A549 (cell line): ENCODE results near the gene RNF213. TPM values are rescaled to one million over a fixed set of nuclear protein-coding genes. Genes with fewer than 3 reads are reported as not detected.

ENCODE experiments used
- ATAC-seq, 2 experiments: fragments of 200-7000 bp in 1 of 2; fragments of >200 bp in 1 of 2; cut with Nextera tagmentation in 1 of 2; cut with Tn5 transposase in 1 of 2; 3 replicates each; pipeline versions ENCODE4 v1.8.0 to v1.9.1; 2018 to 2020; ENCODE audit warnings: mild to moderate bottlenecking in 1 of 2, moderate library complexity in 1 of 2
- CTCF ChIA-PET: fragments of 300-600 bp; sonication (Branson Sonifier 250); formaldehyde crosslinking; extraction: SDS; loops from one replicate; lab custom pipeline; 2021; ENCODE audit warnings: antibody characterized with exemption, inconsistent platforms; lab: Yijun Ruan, JAX
- POLR2A ChIA-PET: fragments of 350-600 bp; formaldehyde crosslinking; extraction: SDS; loops from one replicate; lab custom pipeline; 2021; ENCODE audit warnings: antibody characterized with exemption, inconsistent platforms; lab: Yijun Ruan, JAX
- DNase-seq, 2 experiments: peaks; one replicate each; pipeline versions ENCODE4 v3.0.0 to v3.0.0-alpha.2; 2011 to 2016; ENCODE audit warnings: low read depth in 1 of 2, low spot score in 1 of 2
- FAIRE-seq: peaks from 2 replicates; lab custom pipeline; 2011; peaks lifted over from hg19 to GRCh38; lab: Jason Lieb, UNC
- H3K27ac ChIP-seq, 2 experiments: fragments of >200 bp; sonication (Bioruptor Twin); formaldehyde crosslinking; 3 replicates each; pipeline ENCODE4 v1.5.1; 2016 to 2017
- H3K4me1 ChIP-seq: fragments of >200 bp; sonication (Bioruptor Twin); formaldehyde crosslinking; 3 replicates; pipeline ENCODE4 v1.6.1; 2016
- H3K4me2 ChIP-seq: fragments of >200 bp; sonication (Bioruptor Twin); formaldehyde crosslinking; 3 replicates; pipeline ENCODE4 v1.6.1; 2016
- H3K4me3 ChIP-seq: fragments of >200 bp; sonication (Bioruptor Twin); formaldehyde crosslinking; 3 replicates; pipeline ENCODE4 v1.5.1; 2016
- H3K9me3 ChIP-seq: fragments of >200 bp; sonication (Bioruptor Twin); formaldehyde crosslinking; 3 replicates; pipeline ENCODE4 v1.6.1; 2016
- CBX2 ChIP-seq: fragments of 200-600 bp; sonication (generic); IDR thresholded peaks from 2 replicates; pipeline ENCODE4 v1.6.1; 2016; ENCODE audit warnings: low read depth, mild to moderate bottlenecking, borderline replicate concordance
- CEBPB ChIP-seq, 2 experiments: fragments of >200 bp in 1 of 2; sonication (Bioruptor Twin) in 1 of 2; formaldehyde crosslinking in 1 of 2; IDR thresholded peaks; 2 replicates each; pipeline ENCODE4 v1.6.1; 2012 to 2016
- EHMT2 ChIP-seq: fragments of 200-600 bp; sonication (generic); IDR thresholded peaks from 2 replicates; pipeline ENCODE4 v1.6.1; 2016; ENCODE audit warnings: antibody characterized with exemption, low read depth, mild to moderate bottlenecking, moderate library complexity
- ELK1 ChIP-seq: fragments of 150-350 bp; IDR thresholded peaks from 2 replicates; pipeline ENCODE4 v1.6.1; 2014; ENCODE audit warnings: low read depth, mild to moderate bottlenecking, low read length
- GATA3 ChIP-seq: IDR thresholded peaks from 2 replicates; pipeline ENCODE4 v1.6.1; 2012; ENCODE audit warnings: borderline replicate concordance
- HEYL ChIP-seq: fragments of 250-450 bp; sonication (Bioruptor Pico); IDR thresholded peaks from 2 replicates; pipeline ENCODE4 v1.8.0; 2021; ENCODE audit warnings: mild to moderate bottlenecking, moderate library complexity
- HMGXB4 ChIP-seq: fragments of 250-450 bp; sonication (Bioruptor Pico); IDR thresholded peaks from 2 replicates; pipeline ENCODE4 v1.5.0; 2021; ENCODE audit warnings: mild to moderate bottlenecking, moderate library complexity, borderline replicate concordance
- KDM1A ChIP-seq: fragments of 200-600 bp; sonication (generic); IDR thresholded peaks from 2 replicates; pipeline ENCODE4 v1.6.1; 2016; ENCODE audit warnings: low read depth, mild to moderate bottlenecking
- MAFK ChIP-seq: fragments of 450-650 bp; IDR thresholded peaks from 2 replicates; pipeline ENCODE4 v1.6.1; 2014; ENCODE audit not compliant: partially characterized antibody
- NFE2L2 ChIP-seq: fragments of 150-350 bp; conservative IDR thresholded peaks from 2 replicates; pipeline ENCODE4 v1.6.1; 2014; ENCODE audit warnings: low read length
- PHF8 ChIP-seq: fragments of 200-600 bp; sonication (generic); IDR thresholded peaks from 2 replicates; pipeline ENCODE4 v1.6.1; 2016; ENCODE audit warnings: low read depth, mild to moderate bottlenecking, antibody characterized with exemption, moderate library complexity, borderline replicate concordance
- POLR2A ChIP-seq: IDR thresholded peaks from 2 replicates; pipeline ENCODE4 v1.6.1; 2012; ENCODE audit warnings: mild to moderate bottlenecking, low read length
- RAD21 ChIP-seq, 2 experiments: fragments of >200 bp in 1 of 2; sonication (Bioruptor Twin) in 1 of 2; formaldehyde crosslinking in 1 of 2; IDR thresholded peaks in 1 of 2; conservative IDR thresholded peaks in 1 of 2; 2 replicates in 1 of 2; 3 replicates in 1 of 2; pipeline ENCODE4 v1.6.1; 2012 to 2018; ENCODE audit warnings: inconsistent platforms in 1 of 2
- RARB ChIP-seq: fragments of 250-450 bp; sonication (Bioruptor Pico); IDR thresholded peaks from 2 replicates; pipeline ENCODE4 v1.8.0; 2021; ENCODE audit warnings: mild to moderate bottlenecking, moderate library complexity
- RCOR1 ChIP-seq: fragments of 150-350 bp; IDR thresholded peaks from 2 replicates; pipeline ENCODE4 v1.6.1; 2014; ENCODE audit warnings: antibody characterized with exemption, low read length, low read depth
- RNF2 ChIP-seq: fragments of 200-600 bp; sonication (generic); IDR thresholded peaks from 2 replicates; pipeline ENCODE4 v1.6.1; 2016; ENCODE audit warnings: low read depth, mild to moderate bottlenecking, antibody characterized with exemption, moderate library complexity, borderline replicate concordance
- SMC3 ChIP-seq: fragments of >200 bp; sonication (Bioruptor Twin); formaldehyde crosslinking; IDR thresholded peaks from 3 replicates; pipeline ENCODE4 v1.6.1; 2018; ENCODE audit warnings: inconsistent platforms
- TFCP2L1 ChIP-seq: fragments of 250-450 bp; sonication (Bioruptor Pico); IDR thresholded peaks from 2 replicates; pipeline ENCODE4 v1.5.0; 2021; ENCODE audit warnings: mild to moderate bottlenecking
- TP53 ChIP-seq: fragments of 250-450 bp; sonication (Bioruptor Pico); IDR thresholded peaks from 2 replicates; pipeline ENCODE4 v1.5.0; 2021; ENCODE audit warnings: mild to moderate bottlenecking, moderate library complexity
- ZC3H11A ChIP-seq: fragments of 450-650 bp; IDR thresholded peaks from 2 replicates; pipeline ENCODE4 v1.6.1; 2014; ENCODE audit warnings: antibody characterized with exemption, mild to moderate bottlenecking
- WGBS: methylation state at CpG from one replicate; pipeline ENCODE4 v1.1.6; 2017; ENCODE audit errors: missing lambda C conversion rate; 5-methylcytosine and 5-hydroxymethylcytosine counted together
- polyA plus RNA-seq, 4 experiments: library from polyadenylated mRNA; depleted of rRNA in 3 of 4; stranded (reverse); fragments of >200 nt; fragmentation: RNase III in 1 of 4; extraction: RNeasy Plus Mini Kit Qiagen cat#74134 plus additional on column Dnase treatment in 1 of 4; gene quantifications; 2 replicates in 3 of 4; 3 replicates in 1 of 4; pipeline ENCODE4 v1.2.3, GENCODE V29; 2011 to 2017
- TF ChIP-seq, protein P1 (sequence below): IDR thresholded peaks from 2 replicates; pipeline ENCODE4 v1.6.1; 2012
- TF ChIP-seq, protein P2 (sequence below): fragments of >200 bp; sonication (Bioruptor Twin); formaldehyde crosslinking; IDR thresholded peaks from 3 replicates; pipeline ENCODE4 v1.6.1; 2016
- TF ChIP-seq, protein P3 (sequence below): fragments of 200-600 bp; sonication (generic); IDR thresholded peaks from 2 replicates; pipeline ENCODE4 v1.6.1; 2016; ENCODE audit warnings: antibody characterized with exemption, mild to moderate bottlenecking, moderate library complexity
- TF ChIP-seq, protein P4 (sequence below): fragments of 450-650 bp; IDR thresholded peaks from 2 replicates; pipeline ENCODE4 v1.6.1; 2014; ENCODE audit warnings: antibody characterized with exemption

Gene RNF213
- polyA plus RNA-seq, 2 of the 4 experiments (the other 2 are of a cell fraction), result 59.1 to 127 TPM

- ATAC-seq, result no peak
- no peak for FAIRE-seq
- POLR2A ChIA-PET, result no interaction called here
- H3K9me3 ChIP-seq, result no peaks in the 10 kb centered on the region
- CTCF ChIA-PET, result interaction anchor here (0.6 to 4.0 kb wide), 6 partner anchors 12 to 372 kb away, joined by 3 to 24 read pairs (median 3); partner anchors contain the start of gene GAA
- H3K4me1 ChIP-seq, result no peaks in the 10 kb centered on the region
- H3K27ac ChIP-seq, result no peak overlapping the region
- H3K4me3 ChIP-seq, result no peak overlapping the region
- 87% methylated on average over 22 of the region's 22 CpGs for WGBS
- no peak for DNase-seq
- TF ChIP-seq, protein P1, sequence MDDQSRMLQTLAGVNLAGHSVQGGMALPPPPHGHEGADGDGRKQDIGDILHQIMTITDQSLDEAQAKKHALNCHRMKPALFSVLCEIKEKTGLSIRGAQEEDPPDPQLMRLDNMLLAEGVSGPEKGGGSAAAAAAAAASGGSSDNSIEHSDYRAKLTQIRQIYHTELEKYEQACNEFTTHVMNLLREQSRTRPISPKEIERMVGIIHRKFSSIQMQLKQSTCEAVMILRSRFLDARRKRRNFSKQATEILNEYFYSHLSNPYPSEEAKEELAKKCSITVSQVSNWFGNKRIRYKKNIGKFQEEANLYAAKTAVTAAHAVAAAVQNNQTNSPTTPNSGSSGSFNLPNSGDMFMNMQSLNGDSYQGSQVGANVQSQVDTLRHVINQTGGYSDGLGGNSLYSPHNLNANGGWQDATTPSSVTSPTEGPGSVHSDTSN, result no peak
- TF ChIP-seq POLR2A, result 0 out of 2 replicates have a peak, but pooled peaks have one; percentile 19
- no peak overlapping the region for H3K4me2 ChIP-seq
Measured at GRCh38 chr17:80212109-80212508, 48.5 kb upstream of the RNF213 start.

- DNase-seq (no peak), ATAC-seq (no peak), FAIRE-seq (no peak)
- Histone ChIP-seq H3K27ac (no peak overlapping the region), H3K4me2 (no peak overlapping the region), H3K4me3 (no peak overlapping the region), H3K4me1 (no peaks in the 10 kb centered on the region), H3K9me3 (no peaks in the 10 kb centered on the region)
- WGBS, result 92% methylated on average over 12 of the region's 12 CpGs
- CTCF ChIA-PET, result interaction anchor here (0.7 to 4.0 kb wide), 5 partner anchors 11 to 131 kb away, joined by 3 to 24 read pairs (median 3); partner anchors contain the start of gene GAA
- TF ChIP-seq ELK1 (no peak), CBX2 (no peak), HEYL (no peak), CEBPB (IDR thresholded peaks at IDR 0.05) (no peak), KDM1A (no peak), HMGXB4 (CRISPR knock-in tag) (no peak), PHF8 (no peak), TP53 (CRISPR knock-in tag) (no peak), RAD21 (conservative IDR thresholded peaks at IDR 0.05 in 1 of 2, IDR thresholded peaks at IDR 0.05 in 1 of 2) (no peak), ZC3H11A (no peak), NFE2L2 (no peak), RNF2 (no peak)
- TF ChIP-seq, protein P2, sequence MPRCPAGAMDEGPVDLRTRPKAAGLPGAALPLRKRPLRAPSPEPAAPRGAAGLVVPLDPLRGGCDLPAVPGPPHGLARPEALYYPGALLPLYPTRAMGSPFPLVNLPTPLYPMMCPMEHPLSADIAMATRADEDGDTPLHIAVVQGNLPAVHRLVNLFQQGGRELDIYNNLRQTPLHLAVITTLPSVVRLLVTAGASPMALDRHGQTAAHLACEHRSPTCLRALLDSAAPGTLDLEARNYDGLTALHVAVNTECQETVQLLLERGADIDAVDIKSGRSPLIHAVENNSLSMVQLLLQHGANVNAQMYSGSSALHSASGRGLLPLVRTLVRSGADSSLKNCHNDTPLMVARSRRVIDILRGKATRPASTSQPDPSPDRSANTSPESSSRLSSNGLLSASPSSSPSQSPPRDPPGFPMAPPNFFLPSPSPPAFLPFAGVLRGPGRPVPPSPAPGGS, result no peak
- POLR2A ChIA-PET, result no interaction called here
Measured at GRCh38 chr17:80212511-80212910, 48.1 kb upstream of the RNF213 start.

DNA sequence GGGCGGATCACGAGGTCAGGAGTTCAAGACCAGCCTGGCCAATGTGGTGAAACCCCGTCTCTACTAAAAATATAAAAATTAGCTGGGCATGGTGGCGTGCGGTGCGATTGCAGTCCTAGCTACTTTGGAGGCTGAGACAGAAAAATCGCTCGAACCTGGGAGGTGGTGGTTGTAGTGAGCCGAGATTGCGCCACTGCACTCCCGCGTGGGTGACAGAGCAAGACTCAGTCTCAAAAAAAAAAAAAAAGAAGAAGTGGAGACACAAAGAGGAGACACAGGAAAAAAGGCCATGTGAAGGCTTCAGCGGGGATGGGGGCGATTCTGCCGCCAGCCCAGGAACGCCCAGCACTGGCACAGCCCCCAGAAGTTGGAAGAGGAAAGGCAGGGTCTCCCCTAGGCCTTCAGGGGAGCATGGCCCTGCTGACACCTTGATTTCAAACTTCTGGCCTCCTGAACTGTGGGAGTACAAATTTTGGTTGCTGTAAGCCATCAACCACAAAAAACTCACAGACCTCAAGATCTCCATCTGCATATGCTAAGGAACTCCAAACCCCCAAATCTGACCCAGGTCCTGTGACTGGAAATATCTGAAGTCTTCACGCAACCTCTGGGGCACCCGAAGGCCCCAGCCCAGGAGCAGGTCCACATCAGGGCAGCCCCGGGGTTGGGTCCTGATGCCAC, 47.5 kb upstream of the RNF213 start:
- no peak overlapping the region for H3K4me3 ChIP-seq
- POLR2A ChIA-PET, result no interaction called here
- 94% methylated on average over 19 of the region's 19 CpGs for WGBS
- no peaks in the 10 kb centered on the region for H3K4me1 ChIP-seq
- H3K4me2 ChIP-seq, result no peak overlapping the region
- no peak for ATAC-seq
- no peaks in the 10 kb centered on the region for H3K9me3 ChIP-seq
- H3K27ac ChIP-seq, result no peak overlapping the region
- FAIRE-seq, result no peak
- DNase-seq, result no peak
- CTCF ChIA-PET, result no interaction called here
- TF ChIP-seq MAFK, result no peak
- TF ChIP-seq, protein P3, sequence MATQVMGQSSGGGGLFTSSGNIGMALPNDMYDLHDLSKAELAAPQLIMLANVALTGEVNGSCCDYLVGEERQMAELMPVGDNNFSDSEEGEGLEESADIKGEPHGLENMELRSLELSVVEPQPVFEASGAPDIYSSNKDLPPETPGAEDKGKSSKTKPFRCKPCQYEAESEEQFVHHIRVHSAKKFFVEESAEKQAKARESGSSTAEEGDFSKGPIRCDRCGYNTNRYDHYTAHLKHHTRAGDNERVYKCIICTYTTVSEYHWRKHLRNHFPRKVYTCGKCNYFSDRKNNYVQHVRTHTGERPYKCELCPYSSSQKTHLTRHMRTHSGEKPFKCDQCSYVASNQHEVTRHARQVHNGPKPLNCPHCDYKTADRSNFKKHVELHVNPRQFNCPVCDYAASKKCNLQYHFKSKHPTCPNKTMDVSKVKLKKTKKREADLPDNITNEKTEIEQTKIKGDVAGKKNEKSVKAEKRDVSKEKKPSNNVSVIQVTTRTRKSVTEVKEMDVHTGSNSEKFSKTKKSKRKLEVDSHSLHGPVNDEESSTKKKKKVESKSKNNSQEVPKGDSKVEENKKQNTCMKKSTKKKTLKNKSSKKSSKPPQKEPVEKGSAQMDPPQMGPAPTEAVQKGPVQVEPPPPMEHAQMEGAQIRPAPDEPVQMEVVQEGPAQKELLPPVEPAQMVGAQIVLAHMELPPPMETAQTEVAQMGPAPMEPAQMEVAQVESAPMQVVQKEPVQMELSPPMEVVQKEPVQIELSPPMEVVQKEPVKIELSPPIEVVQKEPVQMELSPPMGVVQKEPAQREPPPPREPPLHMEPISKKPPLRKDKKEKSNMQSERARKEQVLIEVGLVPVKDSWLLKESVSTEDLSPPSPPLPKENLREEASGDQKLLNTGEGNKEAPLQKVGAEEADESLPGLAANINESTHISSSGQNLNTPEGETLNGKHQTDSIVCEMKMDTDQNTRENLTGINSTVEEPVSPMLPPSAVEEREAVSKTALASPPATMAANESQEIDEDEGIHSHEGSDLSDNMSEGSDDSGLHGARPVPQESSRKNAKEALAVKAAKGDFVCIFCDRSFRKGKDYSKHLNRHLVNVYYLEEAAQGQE, result no peak
- no peak for TF ChIP-seq GATA3
- TF ChIP-seq PHF8, result no peak
- TF ChIP-seq, protein P4, sequence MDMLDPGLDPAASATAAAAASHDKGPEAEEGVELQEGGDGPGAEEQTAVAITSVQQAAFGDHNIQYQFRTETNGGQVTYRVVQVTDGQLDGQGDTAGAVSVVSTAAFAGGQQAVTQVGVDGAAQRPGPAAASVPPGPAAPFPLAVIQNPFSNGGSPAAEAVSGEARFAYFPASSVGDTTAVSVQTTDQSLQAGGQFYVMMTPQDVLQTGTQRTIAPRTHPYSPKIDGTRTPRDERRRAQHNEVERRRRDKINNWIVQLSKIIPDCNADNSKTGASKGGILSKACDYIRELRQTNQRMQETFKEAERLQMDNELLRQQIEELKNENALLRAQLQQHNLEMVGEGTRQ, result no peak
- TF ChIP-seq TFCP2L1 (CRISPR knock-in tag), result no peak
- no peak for TF ChIP-seq SMC3
- no peak for TF ChIP-seq RARB (CRISPR knock-in tag)
- no peak for TF ChIP-seq RCOR1
- TF ChIP-seq EHMT2, result no peak
